Neural cell (in vitro differentiated cells): ENCODE measurements around the gene NF1.

Experiments
- MXI1 ChIP-seq: fragments of 450-650 bp; conservative IDR thresholded peaks from 2 replicates; pipeline ENCODE4 v1.6.1; 2014; ENCODE audit warnings: antibody characterized with exemption, mild to moderate bottlenecking; ENCODE audit not compliant: poor library complexity, severe bottlenecking
- POLR2AphosphoS5 ChIP-seq: IDR thresholded peaks from 2 replicates; pipeline ENCODE4 v1.6.1; 2012
- TF ChIP-seq, protein P1 (sequence below): fragments of 450-650 bp; IDR thresholded peaks from 2 replicates; pipeline ENCODE4 v1.5.1; 2014; ENCODE audit warnings: antibody characterized with exemption, mild to moderate bottlenecking, moderate library complexity; ENCODE audit not compliant: poor library complexity, severe bottlenecking

DNA sequence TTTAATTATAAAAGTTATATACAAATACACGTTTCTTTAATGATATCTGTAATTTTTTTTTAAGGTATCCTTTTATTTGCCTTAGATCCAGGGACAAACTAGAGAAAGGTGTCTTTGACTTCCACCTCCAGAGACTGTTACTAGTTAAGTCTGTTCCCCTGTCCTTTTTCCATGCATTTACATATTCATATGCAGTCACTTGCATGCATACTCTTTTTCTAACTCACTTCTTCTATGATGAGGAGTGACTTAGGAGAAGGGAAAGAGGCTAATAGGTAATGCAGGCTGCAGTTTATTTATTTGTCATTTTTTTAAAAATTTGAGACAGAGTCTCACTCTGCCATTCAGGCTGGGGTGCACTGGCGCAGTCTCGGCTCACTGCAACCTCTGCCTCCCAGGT is 141.4 kb downstream of the NF1 start:
- TF ChIP-seq POLR2AphosphoS5 (no peak), MXI1 (no peak)
- TF ChIP-seq, protein P1, sequence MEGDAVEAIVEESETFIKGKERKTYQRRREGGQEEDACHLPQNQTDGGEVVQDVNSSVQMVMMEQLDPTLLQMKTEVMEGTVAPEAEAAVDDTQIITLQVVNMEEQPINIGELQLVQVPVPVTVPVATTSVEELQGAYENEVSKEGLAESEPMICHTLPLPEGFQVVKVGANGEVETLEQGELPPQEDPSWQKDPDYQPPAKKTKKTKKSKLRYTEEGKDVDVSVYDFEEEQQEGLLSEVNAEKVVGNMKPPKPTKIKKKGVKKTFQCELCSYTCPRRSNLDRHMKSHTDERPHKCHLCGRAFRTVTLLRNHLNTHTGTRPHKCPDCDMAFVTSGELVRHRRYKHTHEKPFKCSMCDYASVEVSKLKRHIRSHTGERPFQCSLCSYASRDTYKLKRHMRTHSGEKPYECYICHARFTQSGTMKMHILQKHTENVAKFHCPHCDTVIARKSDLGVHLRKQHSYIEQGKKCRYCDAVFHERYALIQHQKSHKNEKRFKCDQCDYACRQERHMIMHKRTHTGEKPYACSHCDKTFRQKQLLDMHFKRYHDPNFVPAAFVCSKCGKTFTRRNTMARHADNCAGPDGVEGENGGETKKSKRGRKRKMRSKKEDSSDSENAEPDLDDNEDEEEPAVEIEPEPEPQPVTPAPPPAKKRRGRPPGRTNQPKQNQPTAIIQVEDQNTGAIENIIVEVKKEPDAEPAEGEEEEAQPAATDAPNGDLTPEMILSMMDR: no peak
